ENCODE results near the gene KCTD5. TPM values are rescaled to one million over a fixed set of nuclear protein-coding genes. Genes with fewer than 3 reads are reported as not detected.

KCTD5 gene
- total and polyA plus RNA-seq, 2 experiments from 2014 or later: 19.7 to 31.8 TPM

GRCh38 chr16:2711370-2712062 lies 29.2 kb downstream of the KCTD5 start (continued):
- no peak for TF ChIP-seq REST (IDR thresholded peaks at IDR 0.05; ENCODE audit: unreplicated experiment)
- no peak for TF ChIP-seq EZH2phosphoT487 (IDR thresholded peaks at IDR 0.05; ENCODE audit: unreplicated experiment)
- TF ChIP-seq ZNF114 (CRISPR knock-in tag; IDR thresholded peaks at IDR 0.05): no peak
- no peak for TF ChIP-seq STAT1 (IDR thresholded peaks at IDR 0.05; ENCODE audit: unreplicated experiment)
- TF ChIP-seq ETS1 (IDR thresholded peaks at IDR 0.05): no peak
- TF ChIP-seq CTCF (conservative IDR thresholded peaks at IDR 0.05; ENCODE audit: low read depth in 2 of 2): no peak
- no peak for TF ChIP-seq CREB1 (CRISPR knock-in tag; IDR thresholded peaks at IDR 0.05; ENCODE audit: low read depth)
- TF ChIP-seq ZNF331 (CRISPR knock-in tag; IDR thresholded peaks at IDR 0.05; ENCODE audit: low read depth): no peak
- TF ChIP-seq EZH2 (IDR thresholded peaks at IDR 0.05; ENCODE audit: low read depth, unreplicated experiment): no peak

- Histone ChIP-seq H3K27ac (ENCODE audit: low read depth) (no peak overlapping the region), H3K36me3 (ENCODE audit: insufficient read depth) (0 out of 2 replicates have a peak, but pooled peaks cover 5% of the 10 kb centered on the region), H4K20me1 (replicated peaks; ENCODE audit: insufficient read depth) (no peaks in the 10 kb centered on the region; the same call in 1 of the 2 replicates), H3K9me2 (ENCODE audit: insufficient read depth) (no peaks in the 10 kb centered on the region), H3K4me1 (ENCODE audit: insufficient read depth) (no peaks in the 10 kb centered on the region), H2AFZ (no peak overlapping the region), H3F3A (replicated peaks; ENCODE audit: low read depth) (no peaks in the 10 kb centered on the region; the same call in 1 of the 2 replicates), H3K4me2 (no peak overlapping the region), H3K4me3 (no peak overlapping the region), H3K79me2 (replicated peaks; ENCODE audit: insufficient read depth) (no peaks in the 10 kb centered on the region), H3K27me3 (ENCODE audit: insufficient read depth) (no peaks in the 10 kb centered on the region)
- Mint-ChIP-seq H3K9me3 (no peaks in the 10 kb centered on the region), H3K4me3 (no peak overlapping the region), H3K4me1 (peaks cover 4% of the 10 kb centered on the region; the same call in 2 of the 3 replicates), H3K27me3 (ENCODE audit: insufficient read depth, low read depth, poor library complexity) (peaks cover 17% of the 10 kb centered on the region), H3K36me3 (ENCODE audit: low read depth) (peaks cover 12% of the 10 kb centered on the region), H3K27ac (no peak overlapping the region)
- no peak for DNase-seq (ENCODE audit: low spot score)
- ATAC-seq: no peak
- no peak for TF ChIP-seq REST (IDR thresholded peaks at IDR 0.05; ENCODE audit: unreplicated experiment)
- no peak for TF ChIP-seq ZNF331 (CRISPR knock-in tag; IDR thresholded peaks at IDR 0.05; ENCODE audit: low read depth)
- TF ChIP-seq CREB1 (CRISPR knock-in tag; IDR thresholded peaks at IDR 0.05; ENCODE audit: low read depth): no peak
- no peak for TF ChIP-seq ZNF114 (CRISPR knock-in tag; IDR thresholded peaks at IDR 0.05)
- TF ChIP-seq STAT1 (IDR thresholded peaks at IDR 0.05; ENCODE audit: unreplicated experiment): no peak
- no peak for TF ChIP-seq POLR2AphosphoS5 (IDR thresholded peaks at IDR 0.05; ENCODE audit: low read depth)
- no peak for TF ChIP-seq ETS1 (IDR thresholded peaks at IDR 0.05)
- TF ChIP-seq CTCF (conservative IDR thresholded peaks at IDR 0.05; ENCODE audit: low read depth in 2 of 2): no peak
- no peak for TF ChIP-seq EZH2 (IDR thresholded peaks at IDR 0.05; ENCODE audit: low read depth, unreplicated experiment)
Observed at GRCh38 chr16:2712063-2712441, 29.7 kb downstream of the KCTD5 start.

All from GM23338 (cell line).